HG03175 (cell line): ENCODE data around the gene AFAP1.

Experiments used
- ATAC-seq: cut with Tn5 transposase; IDR thresholded peaks from one replicate; pipeline ENCODE4 v1.9.1; 2021; ENCODE audit warnings: mild to moderate bottlenecking, moderate library complexity; ENCODE audit not compliant: unreplicated experiment

Gene AFAP1

DNA sequence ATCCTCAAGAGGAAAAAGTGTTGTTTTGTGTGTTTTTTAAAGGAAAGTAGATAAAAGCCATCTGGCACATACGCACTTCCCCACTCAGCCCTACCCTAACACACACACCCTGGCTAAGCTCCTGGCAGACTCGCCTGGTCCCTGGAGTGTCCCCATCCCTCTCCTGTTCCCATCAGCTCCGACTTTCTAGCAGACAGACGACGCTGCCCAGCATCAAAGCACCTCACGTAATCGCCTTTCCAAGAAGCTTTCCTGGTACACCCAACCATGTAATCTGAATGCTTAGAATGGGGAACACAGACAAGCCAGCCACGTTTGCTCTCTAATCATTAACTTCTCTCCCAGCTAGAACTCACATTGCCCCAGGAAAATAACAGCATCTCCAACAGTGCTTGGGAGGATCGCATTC lies 116.2 kb downstream of the AFAP1 start:
- ATAC-seq: no peak

DNA sequence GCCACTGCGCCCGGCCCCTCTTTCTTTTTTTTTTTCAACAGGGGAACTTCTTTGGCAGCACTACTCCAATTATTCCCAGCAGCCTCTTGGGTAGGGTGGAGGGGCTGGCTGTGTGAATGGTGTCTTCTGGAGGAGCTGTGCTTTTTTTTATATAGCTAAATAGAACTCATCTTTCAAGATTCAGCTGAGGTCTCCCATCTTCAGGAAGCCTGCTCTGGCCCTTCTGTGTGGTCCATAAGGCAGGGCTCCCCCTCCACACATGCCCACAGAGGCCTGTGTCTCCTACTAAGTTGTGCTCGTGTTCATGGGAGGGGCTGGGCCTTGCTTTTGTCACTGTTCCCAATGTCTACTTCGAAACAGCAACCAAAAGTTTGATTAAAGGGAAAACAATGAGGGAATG lies 116.8 kb downstream of the AFAP1 start:
- ATAC-seq: no peak

DNA sequence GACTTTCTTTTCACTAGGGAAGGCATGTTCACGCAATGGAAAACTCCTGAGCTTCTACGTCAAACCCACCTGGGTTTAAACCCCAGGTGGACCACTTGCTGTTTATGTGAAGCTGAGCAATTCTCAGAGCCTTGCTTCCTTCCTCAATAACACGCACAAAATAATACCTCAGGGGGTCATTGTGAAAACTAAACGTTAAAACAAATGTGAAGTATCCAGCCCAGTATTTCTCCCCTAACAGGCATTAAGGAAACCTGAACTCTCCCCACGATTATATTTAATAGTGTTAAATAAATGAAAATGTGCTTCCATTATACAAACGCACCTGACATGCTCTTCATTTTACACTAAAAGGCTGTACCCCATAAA lies 117.5 kb downstream of the AFAP1 start:
- no peak for ATAC-seq

DNA sequence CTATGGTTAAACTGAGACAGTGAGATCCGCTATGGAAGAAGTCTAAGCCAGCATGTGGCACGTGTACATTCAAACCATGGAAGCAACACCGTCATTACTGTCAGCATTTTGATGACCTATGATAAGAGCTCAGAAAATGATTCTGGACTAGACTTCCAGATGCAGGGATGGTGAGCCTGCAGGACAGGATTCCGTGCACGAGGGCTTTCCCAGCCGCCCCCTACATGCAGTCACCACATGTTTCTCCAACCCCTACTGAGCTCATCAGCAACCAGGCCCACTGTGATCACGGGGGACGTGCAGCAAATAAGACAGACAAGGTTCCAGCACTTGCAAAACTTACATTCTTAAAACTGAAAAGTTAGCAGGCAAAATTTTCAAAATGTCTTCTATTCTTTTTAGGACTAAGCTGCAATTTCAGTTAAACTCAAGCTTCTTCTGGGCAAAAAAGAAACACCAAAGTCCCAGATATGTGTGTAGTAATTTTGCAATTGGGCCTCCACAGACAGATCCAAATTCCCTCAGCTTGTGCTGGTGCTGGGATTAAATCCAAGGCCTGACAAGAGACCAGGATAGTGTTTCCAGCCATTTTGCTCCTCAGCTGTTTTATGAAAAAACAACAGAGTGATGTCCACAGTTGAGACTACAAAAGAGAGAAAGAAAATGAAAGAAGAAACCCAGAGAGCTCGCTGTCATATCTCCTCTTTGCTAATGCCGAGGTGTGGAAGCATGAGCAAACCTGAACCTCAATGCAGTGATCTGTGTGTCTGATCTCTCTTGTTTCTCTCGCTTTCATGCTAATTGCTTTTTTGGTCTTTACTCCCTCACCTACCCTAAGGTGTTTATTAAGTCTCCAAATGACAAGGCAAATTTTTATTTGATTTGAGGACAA lies 118.2 kb downstream of the AFAP1 start:
- no peak for ATAC-seq

DNA sequence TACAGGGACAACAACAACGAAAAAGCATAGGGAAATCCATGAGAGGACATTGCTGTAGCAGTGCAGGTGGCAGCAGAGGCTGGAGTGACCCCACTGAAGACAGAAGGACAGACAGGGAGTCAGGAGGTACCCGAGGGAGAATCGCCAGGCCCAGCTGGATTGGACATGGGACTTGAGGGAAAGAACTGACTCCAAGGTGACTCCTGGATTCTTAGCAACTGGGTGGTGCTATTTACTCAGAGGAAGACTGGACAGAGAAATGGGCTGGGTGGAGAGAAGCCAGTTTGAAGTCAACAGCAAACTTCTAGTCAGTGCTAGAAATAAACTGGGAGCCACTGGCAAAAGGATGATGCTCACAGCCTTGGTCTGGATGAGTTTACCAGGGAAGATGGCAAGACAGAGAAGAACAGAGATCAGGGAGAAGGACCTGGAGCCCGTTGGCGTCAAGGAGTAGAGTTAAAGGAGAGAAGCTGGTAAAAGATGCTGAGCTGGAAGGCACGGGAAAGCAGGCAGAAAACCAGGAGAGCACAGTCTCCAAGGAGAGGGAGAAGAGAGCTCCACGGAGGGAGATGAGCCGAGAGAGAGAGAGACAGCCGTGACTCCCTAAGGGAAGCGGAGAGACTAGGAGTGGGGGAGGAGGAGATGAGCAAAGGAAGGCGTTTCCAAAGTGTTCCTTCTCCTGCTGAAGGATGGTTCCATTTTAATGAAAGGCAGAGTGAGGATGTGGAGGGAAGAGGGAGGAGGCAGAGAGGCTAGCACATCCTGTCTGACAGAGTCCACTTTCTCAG lies 119.4 kb downstream of the AFAP1 start:
- no peak for ATAC-seq

DNA sequence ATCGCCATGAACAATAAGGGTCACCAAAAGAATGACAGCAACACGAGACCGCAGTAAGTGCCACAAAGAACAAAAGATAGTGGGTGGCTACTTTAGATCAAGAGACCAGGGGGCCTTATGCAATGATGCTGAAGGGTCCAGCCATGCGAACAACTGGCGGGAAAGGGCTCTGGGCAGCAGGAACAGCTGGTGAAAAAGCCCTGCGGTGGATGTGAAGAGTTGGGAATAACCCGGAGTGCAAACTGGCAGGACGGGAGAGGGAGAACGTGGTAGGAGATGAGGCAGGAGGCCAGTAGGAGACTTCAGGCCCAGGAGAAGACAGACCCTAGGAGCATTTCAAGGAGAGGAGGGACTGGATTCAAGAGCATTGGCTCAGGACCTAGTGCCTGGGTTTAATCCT lies 120.2 kb downstream of the AFAP1 start:
- ATAC-seq: no peak

DNA sequence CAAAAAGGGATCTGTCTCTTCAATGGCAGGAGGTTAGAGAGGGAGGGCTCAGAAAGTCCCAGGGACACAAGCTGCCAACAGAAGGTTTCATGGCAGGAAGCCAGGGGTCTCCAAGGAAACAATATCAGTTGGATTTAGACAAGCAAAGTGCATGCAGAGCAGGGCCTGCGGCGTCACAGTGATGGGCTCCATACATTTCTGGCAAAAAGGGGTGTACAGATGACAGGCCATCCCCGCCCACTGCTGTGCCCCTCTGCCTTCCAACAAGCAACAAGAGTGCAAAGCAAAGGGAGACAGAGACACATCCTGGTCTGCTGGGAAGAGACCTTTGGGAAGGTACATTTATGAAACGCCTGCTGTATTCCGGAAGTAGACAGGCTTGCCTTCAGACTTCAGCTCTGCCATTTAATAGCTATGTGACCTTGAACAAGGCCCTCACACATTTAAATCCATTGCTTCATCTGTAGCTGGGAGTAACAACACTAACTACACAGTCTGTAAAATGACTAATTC lies 121.2 kb downstream of the AFAP1 start:
- ATAC-seq: no peak

DNA sequence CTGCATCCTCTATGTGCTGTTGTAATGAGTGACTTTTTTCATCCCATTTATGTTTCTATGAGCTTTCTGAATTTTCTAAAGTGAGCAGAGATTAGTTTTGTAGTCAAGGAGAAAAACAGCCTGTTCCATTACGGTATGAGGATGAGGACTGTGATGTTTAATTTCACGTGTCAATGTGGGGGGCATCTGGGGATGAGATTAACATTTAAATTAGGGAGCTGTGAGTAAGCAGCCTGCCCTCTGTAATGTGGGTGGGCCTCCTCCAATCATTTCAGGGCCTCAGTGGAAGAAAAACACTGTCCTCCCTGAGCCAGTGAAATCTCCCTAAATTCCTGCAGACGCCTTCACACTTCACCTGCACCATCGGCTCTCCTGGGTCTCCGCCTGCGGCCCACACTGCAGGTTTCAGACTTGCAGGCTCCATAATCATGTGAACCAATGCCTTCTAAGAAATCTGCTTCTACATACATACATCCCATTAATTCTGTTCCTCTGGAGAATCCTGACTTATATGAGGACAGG lies 121.7 kb downstream of the AFAP1 start:
- ATAC-seq: no peak

DNA sequence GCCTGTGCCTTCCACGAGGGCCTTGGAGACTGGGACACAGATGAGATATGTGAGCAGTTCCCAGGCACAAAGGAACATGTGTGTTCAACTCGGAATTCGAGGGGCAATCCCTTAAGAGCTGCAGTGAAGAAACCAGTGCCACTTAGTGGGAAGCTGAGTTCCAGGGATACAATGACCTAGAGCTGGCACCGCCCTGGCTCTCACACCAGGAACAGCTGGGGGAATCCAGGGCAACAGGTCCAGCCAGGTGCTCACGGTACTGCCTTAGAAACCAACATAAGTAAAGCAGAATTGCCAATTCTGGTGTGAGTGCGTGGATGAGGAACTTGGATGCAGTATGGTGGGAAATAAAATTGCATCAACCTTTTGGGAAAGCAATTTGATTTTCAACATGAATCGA lies 122.9 kb downstream of the AFAP1 start:
- no peak for ATAC-seq

DNA sequence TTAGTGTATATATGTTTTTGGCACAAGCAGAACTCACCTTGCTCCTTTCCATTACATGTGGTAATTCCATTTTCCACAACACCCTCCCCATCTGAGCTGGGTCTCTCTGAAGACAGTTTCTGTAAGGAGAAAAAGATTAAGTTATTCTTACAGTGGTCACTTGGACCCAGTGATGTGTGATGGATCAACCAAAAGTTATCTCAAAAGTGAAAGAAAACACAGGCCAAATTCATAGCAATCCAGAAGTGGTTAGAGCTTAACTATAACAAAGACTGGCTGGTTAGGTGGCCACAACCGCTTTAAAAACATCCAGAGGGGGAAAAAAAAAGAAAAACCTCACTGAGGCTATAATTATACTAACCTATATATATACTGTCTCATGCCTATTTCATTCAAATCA lies 123.7 kb downstream of the AFAP1 start:
- ATAC-seq: no peak

DNA sequence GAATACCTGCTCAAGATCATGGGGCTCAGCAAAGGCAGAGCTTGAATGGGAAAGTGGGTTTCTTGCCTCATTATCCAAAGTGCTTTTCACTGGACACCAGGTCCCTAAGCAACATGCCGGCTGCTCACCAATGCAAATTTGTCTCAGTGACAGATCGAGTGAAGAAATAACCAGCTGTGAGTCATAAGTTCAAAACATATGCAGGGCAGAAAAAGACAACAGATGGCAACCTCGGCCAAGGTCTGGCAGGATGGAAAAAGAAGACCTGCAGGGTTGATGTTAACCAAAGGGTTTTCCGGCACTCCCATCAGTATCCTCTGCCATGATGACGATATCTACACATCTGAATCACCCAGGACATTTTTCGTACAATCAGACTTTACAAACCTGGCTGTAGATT lies 124.1 kb downstream of the AFAP1 start:
- ATAC-seq: no peak

DNA sequence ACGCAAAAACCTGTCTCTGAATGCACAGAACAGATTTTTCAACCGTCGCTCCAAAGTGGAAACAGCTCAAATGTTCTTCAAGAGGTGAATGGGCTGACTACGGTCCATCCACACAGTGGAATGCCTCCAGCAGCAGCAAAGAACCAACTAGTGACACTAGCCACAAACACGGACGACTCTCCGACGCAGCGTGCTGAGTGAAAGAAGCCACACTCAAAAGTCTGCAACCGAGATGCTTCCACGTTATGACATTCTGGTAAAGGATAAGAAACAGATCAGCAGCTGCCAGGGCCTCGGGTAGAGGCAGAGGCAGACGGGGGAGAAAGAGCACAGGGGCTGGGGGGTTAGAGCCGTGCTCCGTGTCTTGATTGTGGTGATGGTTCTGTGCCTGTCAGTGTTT lies 125.2 kb downstream of the AFAP1 start:
- no peak for ATAC-seq

DNA sequence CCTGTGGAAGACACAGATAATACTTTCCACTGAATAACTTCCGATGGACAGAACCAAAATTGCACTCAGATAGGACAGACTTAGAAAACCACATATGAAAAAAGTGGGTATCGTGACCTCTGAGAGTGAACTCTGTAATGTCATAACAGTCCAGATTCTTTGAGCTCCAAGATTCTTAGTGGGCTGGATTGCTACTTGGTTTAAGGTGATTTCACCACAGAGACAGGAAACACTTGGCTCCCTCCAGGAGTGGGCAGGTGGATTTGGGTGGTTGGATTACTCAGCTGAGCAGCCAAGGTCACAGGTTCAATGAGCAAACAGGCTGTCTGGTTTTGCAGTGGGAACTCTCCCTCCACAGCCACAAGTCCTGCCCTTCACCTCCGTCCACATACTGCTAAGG lies 126.0 kb downstream of the AFAP1 start:
- no peak for ATAC-seq

DNA sequence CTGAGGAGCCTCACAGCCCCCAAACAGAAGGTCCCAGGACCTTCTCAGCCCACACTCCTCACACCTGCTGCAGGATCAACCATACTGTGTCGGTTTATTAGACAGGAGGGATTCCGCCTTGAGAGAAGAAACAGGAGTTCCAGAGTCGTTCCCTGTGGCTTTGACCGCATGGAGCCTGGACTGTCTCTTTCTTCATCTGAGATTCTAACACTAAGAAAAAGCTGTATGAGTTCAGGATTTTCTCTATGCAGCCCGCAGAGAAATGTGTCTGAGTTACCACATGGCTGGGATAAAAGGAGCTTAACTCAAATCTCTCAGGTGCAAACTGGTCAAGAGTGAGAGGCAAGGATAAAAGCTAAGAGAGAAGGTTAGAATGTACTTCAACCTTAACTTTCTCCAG lies 126.7 kb downstream of the AFAP1 start:
- ATAC-seq: no peak

DNA sequence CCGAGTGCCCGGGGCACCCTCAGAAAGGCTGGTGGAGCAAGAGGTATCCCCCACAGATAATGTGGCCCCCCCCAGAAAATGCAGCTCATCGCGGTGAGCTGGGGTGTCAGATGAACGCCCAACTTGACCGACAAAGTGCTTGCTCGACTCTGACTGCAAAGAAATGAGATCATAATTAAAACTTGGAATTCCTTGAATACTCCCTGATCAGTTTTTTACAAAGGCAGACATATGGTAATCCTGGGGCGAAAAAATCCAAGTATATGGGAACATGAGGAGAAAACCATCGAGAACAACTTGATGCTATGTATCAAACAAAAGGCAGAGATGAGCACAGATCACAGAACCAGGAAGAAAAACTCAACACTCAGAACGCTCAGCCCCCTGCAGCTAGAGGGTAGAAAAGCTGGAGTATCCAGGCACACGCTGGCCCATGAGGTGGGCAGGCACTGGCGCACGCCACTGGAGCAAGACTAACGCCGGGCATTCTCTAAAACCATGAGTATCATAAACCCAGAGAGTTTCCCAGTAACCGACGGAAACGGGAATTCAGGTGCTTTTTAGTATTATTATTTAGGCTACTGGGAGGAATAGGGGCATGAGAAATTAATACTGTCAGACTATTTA lies 127.3 kb downstream of the AFAP1 start:
- ATAC-seq: no peak

DNA sequence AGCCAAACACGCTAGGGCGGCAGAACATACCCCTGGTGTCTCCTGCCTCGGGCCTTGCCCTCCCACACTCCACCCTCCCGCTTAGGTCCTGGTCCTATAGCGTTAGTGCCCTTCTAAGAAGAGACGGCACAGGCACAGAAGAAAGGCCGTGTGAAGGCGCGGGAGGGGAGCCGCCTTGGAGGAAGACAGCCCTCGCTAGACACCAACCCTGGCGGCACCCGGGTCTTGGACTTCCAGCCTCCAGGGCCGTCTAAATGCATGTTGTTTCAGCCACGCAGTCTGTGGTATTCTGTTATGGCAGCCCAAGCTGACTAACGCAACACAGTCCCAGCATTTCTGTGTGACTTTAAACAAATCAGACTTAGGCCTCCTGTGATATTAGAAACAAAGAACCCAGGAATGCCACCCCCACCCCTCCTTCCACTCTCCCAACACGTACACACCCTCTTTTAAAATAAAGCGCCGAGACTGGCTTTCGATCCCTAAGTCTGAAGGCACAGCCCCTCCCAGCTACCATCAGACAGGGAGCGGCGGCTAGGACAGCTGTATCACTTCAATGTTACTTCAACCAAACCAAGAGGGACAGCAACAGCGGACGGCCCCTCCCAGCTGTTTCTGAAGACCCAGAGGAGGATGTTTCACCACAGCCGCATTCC lies 128.0 kb downstream of the AFAP1 start:
- no peak for ATAC-seq

DNA sequence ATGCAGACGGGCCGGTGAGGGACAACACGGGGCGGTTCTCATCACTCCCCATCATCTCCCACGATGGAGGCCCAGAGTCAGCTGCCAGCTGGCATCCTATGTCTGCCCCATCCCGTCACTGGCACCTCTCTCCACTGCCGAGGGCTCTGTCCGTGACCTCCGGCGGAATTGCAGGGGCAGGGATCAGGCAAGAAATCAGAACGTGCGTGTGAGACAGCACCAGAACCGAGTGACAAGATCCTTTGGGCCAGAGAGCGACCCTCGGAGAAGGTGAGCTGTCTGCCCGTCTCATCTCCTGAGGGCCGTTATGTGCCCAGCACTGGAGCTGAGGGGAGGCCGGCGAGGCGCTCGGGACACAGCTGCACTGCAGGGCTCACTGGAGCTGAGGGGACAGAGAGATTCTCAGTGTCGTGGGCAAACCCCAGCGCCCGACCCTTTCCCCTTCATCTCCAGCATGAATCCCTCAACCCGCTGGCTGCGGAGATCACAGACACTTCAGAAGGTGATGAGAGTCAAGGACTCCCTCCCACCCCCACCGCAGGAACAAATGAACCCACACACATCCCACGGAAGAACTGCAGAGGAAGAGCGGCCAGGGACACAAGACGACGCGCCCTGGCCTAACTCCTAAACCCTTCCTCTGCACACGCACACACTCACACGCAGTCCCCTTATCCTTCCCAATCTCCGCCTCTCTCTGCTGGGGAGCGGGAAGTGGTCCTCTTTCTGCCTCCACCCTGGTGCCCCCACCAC lies 128.7 kb downstream of the AFAP1 start:
- ATAC-seq: no peak

DNA sequence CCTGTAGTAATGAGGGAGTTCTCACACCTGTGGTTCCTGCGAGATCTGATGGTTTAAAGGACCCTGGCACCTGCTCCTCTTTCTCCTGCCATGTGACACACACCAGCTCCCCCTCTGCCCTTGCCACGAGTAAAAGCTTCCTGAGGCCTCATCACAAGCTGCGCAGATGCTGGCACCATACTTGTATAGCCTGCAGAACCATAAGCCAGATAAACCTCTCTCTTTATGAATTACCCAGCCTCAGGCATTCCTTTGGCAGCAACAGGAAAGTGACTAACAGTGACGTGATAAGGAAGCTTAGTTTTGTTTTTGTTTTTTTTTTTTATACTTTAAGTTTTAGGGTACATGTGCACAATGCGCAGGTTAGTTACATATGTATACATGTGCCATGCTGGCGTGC lies 130.9 kb downstream of the AFAP1 start:
- ATAC-seq: no peak

DNA sequence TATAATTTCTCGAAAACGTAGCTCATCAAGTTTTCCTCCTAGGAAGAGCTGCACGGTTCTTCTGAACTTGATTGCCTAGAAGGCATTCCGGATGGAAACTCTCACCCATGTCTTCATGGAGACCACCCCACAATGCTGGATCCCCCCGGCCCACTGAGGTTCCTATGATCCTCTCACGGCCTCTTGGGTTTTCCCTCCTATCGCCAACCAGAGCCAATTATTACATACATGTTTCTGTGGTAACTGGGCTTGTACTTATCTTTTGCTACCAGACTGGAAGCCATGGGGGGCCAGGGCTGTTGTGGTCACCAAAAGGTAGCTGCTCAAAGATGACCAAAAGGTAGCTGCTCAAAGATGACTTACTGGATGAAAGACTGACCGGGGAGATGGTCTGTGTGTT lies 131.5 kb downstream of the AFAP1 start:
- no peak for ATAC-seq

DNA sequence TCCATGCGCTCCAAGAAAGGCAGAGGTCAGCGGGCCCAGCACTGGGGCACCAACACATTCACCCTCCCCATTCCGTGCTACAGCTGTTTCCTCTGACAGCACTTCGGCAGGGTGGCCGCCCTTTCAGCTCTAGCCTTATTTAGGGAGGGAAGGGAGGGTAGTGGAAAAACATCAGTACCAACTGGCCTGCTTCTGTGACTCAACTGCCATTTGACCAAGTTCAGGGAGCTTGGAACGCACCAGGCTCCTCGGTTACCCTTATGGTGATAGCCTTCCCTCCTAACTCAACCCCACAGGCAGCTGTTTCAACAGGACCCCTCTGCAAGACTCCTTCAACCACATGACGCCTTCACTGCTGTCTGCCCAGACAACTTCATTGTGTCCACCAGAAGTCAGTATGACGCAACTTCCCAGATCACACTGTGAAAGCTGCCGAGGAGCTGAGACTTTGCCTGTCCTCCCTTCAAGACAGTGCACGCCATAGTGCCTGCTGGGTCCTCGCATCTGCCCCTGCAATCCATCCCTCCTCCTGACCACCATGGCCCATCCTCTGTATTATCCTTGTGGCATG lies 132.2 kb downstream of the AFAP1 start:
- ATAC-seq: no peak
